Gastroesophageal sphincter (tissue), 4 donors: ENCODE measurements around the gene LRRIQ3. TPM values are rescaled to one million over a fixed set of nuclear protein-coding genes. Genes with fewer than 3 reads are reported as not detected.

Experiments used
- ATAC-seq: fragments of 150-250 bp; one replicate; pipeline ENCODE4 v1.9.1; 2016; ENCODE audit warnings: mild to moderate bottlenecking, moderate library complexity
- H3K27ac ChIP-seq, 4 donors: fragments of 200-600 bp; sonication (generic) in 3 of 4; 1 replicate in 3 of 4; 2 replicates in 1 of 4; pipeline ENCODE4 v1.5.1; 2016 to 2019
- H3K27me3 ChIP-seq: fragments of 200-600 bp; sonication (generic); one replicate; pipeline ENCODE4 v1.5.1; 2019
- H3K36me3 ChIP-seq, 2 donors: fragments of 200-600 bp; sonication (generic); one replicate each; pipeline ENCODE4 v1.5.1; 2019; ENCODE audit warnings: control low read depth in 1 of 2
- H3K4me1 ChIP-seq, 3 donors: fragments of 200-600 bp; sonication (generic); 1 replicate in 2 of 3; 2 replicates in 1 of 3; pipeline ENCODE4 v1.5.1; 2016 to 2019; ENCODE audit warnings: control low read depth in 2 of 3
- H3K4me3 ChIP-seq, 2 donors: fragments of 200-600 bp; sonication (generic); one replicate each; pipeline ENCODE4 v1.5.1; 2019; ENCODE audit warnings: mild to moderate bottlenecking in 1 of 2, moderate library complexity in 1 of 2
- H3K9me3 ChIP-seq, 3 donors: fragments of 200-600 bp; sonication (generic); one replicate each; pipeline ENCODE4 v1.5.1; 2017 to 2019; ENCODE audit warnings: control low read depth in 2 of 3
- EP300 ChIP-seq: sonication (generic); formaldehyde crosslinking; IDR thresholded peaks from one replicate; pipeline ENCODE4 v1.6.1; 2017; ENCODE audit warnings: antibody characterized with exemption, mild to moderate bottlenecking
- POLR2A ChIP-seq, 2 donors: fragments of 450-650 bp; IDR thresholded peaks; one replicate each; pipeline ENCODE4 v1.6.1; 2017; ENCODE audit warnings: antibody characterized with exemption in 2 of 2, mild to moderate bottlenecking in 2 of 2, moderate library complexity in 1 of 2
- POLR2AphosphoS5 ChIP-seq: sonication (generic); formaldehyde crosslinking; IDR thresholded peaks from one replicate; pipeline ENCODE4 v1.6.1; 2017; ENCODE audit warnings: antibody characterized with exemption
- WGBS, 2 donors: methylation state at CpG; one replicate each; pipeline ENCODE4 v1.1.5; 2018; ENCODE audit warnings: low coverage in 1 of 2; 5-methylcytosine and 5-hydroxymethylcytosine counted together
- total RNA-seq, 4 donors: library from RNA; depleted of rRNA; stranded (reverse); fragments of >200 nt; gene quantifications; one replicate each; pipeline ENCODE4 v1.1.0, GENCODE V29; 2016
- TF ChIP-seq, protein P1 (sequence below), 4 experiments: fragments of 200-600 bp in 2 of 4; fragments of 450-650 bp in 2 of 4; sonication (generic) in 1 of 4; IDR thresholded peaks; one replicate each; pipeline ENCODE4 v1.5.1; 2017 to 2019; ENCODE audit warnings: antibody characterized with exemption in 4 of 4, mild to moderate bottlenecking in 2 of 4, moderate library complexity in 2 of 4

Gene LRRIQ3
- total RNA-seq, 4 donors from 2014 or later, result 0.16 to 0.54 (median 0.46) TPM; not detected in 1

GRCh38 chr1:74237787-74238186 is 39.8 kb upstream of the LRRIQ3 start:
- Histone ChIP-seq H3K36me3 (peaks cover 0 to 8% of the 10 kb centered on the region in 2 donors), H3K4me1 (no peaks in the 10 kb centered on the region), H3K27me3 (no peaks in the 10 kb centered on the region), H3K9me3 (no peaks in the 10 kb centered on the region), H3K4me3 (no peak overlapping the region), H3K27ac (no peak overlapping the region)
- TF ChIP-seq POLR2A (IDR thresholded peaks at IDR 0.05), result no peak
- TF ChIP-seq EP300, result no peak
- TF ChIP-seq, protein P1, sequence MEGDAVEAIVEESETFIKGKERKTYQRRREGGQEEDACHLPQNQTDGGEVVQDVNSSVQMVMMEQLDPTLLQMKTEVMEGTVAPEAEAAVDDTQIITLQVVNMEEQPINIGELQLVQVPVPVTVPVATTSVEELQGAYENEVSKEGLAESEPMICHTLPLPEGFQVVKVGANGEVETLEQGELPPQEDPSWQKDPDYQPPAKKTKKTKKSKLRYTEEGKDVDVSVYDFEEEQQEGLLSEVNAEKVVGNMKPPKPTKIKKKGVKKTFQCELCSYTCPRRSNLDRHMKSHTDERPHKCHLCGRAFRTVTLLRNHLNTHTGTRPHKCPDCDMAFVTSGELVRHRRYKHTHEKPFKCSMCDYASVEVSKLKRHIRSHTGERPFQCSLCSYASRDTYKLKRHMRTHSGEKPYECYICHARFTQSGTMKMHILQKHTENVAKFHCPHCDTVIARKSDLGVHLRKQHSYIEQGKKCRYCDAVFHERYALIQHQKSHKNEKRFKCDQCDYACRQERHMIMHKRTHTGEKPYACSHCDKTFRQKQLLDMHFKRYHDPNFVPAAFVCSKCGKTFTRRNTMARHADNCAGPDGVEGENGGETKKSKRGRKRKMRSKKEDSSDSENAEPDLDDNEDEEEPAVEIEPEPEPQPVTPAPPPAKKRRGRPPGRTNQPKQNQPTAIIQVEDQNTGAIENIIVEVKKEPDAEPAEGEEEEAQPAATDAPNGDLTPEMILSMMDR (IDR thresholded peaks at IDR 0.05), result no peak
- TF ChIP-seq POLR2AphosphoS5, result no peak
- ATAC-seq, result no peak
- 86 to 92% methylated on average over 3 to 4 of the region's 4 CpGs for WGBS, 2 donors

- WGBS, 2 donors, result 71 to 89% methylated on average over 1 of the region's 1 CpG
- Histone ChIP-seq H3K36me3 (peaks cover 0 to 8% of the 10 kb centered on the region in 2 donors), H3K4me1 (no peaks in the 10 kb centered on the region), H3K4me3 (no peak overlapping the region), H3K27ac (no peak overlapping the region), H3K27me3 (no peaks in the 10 kb centered on the region), H3K9me3 (no peaks in the 10 kb centered on the region)
- no peak for ATAC-seq
- TF ChIP-seq POLR2A (IDR thresholded peaks at IDR 0.05) (no peak), EP300 (no peak), POLR2AphosphoS5 (no peak)
- TF ChIP-seq, protein P1 (IDR thresholded peaks at IDR 0.05), result no peak
Observed at GRCh38 chr1:74237035-74237434, 39.1 kb upstream of the LRRIQ3 start.

- ATAC-seq, result no peak
Observed at GRCh38 chr1:74236440-74236839, 38.5 kb upstream of the LRRIQ3 start.

DNA sequence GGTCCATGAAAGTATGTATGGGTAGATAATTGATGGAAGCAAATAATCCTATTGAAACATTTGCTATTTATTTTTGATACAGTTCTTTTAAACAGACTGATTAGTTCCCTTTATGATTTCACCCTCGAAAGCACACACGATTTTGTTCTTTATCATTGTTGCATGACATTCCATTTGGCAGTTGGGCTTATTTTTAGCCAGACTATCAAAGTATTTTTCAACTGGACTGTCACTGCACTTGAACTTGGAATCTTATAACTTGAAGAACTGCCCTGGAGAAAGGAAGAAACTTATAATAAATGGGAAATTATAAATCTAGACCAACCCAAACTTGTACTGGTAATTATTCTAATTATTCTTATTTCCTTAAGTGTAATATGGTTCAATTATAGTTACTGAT is 37.2 kb upstream of the LRRIQ3 start, which contains the start of gene TNNI3K:
Gene TNNI3K, plus strand, starts transcription at position 235 of the 400 bp plus-strand sequence. Its CDS starts 65 bp downstream, at position 300.
- 38 to 64% methylated on average over 2 of the region's 2 CpGs for WGBS, 2 donors
- H3K27ac ChIP-seq, result no peak within 1 kb of the TSS
- H3K36me3 ChIP-seq, result peaks cover 0 to 8% of the 10 kb centered on the region in 2 donors
- H3K4me3 ChIP-seq, result no peak within 1 kb of the TSS
- TF ChIP-seq POLR2AphosphoS5, result no peak
- TF ChIP-seq, protein P1 (IDR thresholded peaks at IDR 0.05), result no peak
- no peak for TF ChIP-seq POLR2A (IDR thresholded peaks at IDR 0.05)
- no peak for TF ChIP-seq EP300
- no peaks in the 10 kb centered on the region for H3K9me3 ChIP-seq
- H3K4me1 ChIP-seq, result no peaks in the 10 kb centered on the region
- no peak for ATAC-seq
- H3K27me3 ChIP-seq, result no peaks in the 10 kb centered on the region

More at GRCh38 chr1:74236440-74236839, 38.5 kb upstream of the LRRIQ3 start:
- Histone ChIP-seq H3K4me1 (no peaks in the 10 kb centered on the region), H3K27ac (no peak overlapping the region), H3K27me3 (no peaks in the 10 kb centered on the region), H3K36me3 (peaks cover 0 to 8% of the 10 kb centered on the region in 2 donors), H3K9me3 (no peaks in the 10 kb centered on the region), H3K4me3 (no peak overlapping the region)
- 83 to 97% methylated on average over 2 to 3 of the region's 3 CpGs for WGBS, 2 donors
- TF ChIP-seq POLR2A (IDR thresholded peaks at IDR 0.05) (no peak), EP300 (no peak), POLR2AphosphoS5 (no peak)
- TF ChIP-seq, protein P1 (IDR thresholded peaks at IDR 0.05), result no peak

- Histone ChIP-seq H3K27ac (no peak overlapping the region), H3K4me3 (no peak overlapping the region), H3K36me3 (peaks cover 3 to 10% of the 10 kb centered on the region in 2 donors), H3K4me1 (no peaks in the 10 kb centered on the region), H3K27me3 (no peaks in the 10 kb centered on the region), H3K9me3 (peaks cover 0 to 4% (median 2%) of the 10 kb centered on the region in 3 donors)
- TF ChIP-seq POLR2A (IDR thresholded peaks at IDR 0.05) (no peak), POLR2AphosphoS5 (no peak), EP300 (no peak)
- TF ChIP-seq, protein P1 (IDR thresholded peaks at IDR 0.05), result no peak
- no peak for ATAC-seq
- WGBS, 2 donors, result 33% methylated on average over 1 of the region's 3 CpGs; no CpG with 5 or more reads in 1 of the 2 donors
Observed at GRCh38 chr1:74223453-74223852, 25.5 kb upstream of the LRRIQ3 start.
